ENCODE data around the gene PTPRG.

The PTPRG gene

GRCh38 chr3:62229908-62230307, 668.5 kb downstream of the PTPRG start:
- no peak overlapping the region for H3K4me3 ChIP-seq
- no peak for DNase-seq (ENCODE audit: low spot score)
- TF ChIP-seq CTCF (IDR thresholded peaks at IDR 0.05): no peak

GRCh38 chr3:62233065-62233464, 671.7 kb downstream of the PTPRG start:
- no peak overlapping the region for H3K4me3 ChIP-seq
- no peak overlapping the region for H3K27ac ChIP-seq
- no peak for DNase-seq (ENCODE audit: low spot score)
- TF ChIP-seq CTCF (IDR thresholded peaks at IDR 0.05): no peak

More at GRCh38 chr3:62229908-62230307, 668.5 kb downstream of the PTPRG start:
- H3K27ac ChIP-seq: no peak overlapping the region

GRCh38 chr3:62236016-62236415, 674.6 kb downstream of the PTPRG start:
- Histone ChIP-seq H3K27ac (no peak overlapping the region), H3K4me3 (no peak overlapping the region)
- no peak for DNase-seq (ENCODE audit: low spot score)
- no peak for TF ChIP-seq CTCF (IDR thresholded peaks at IDR 0.05)

GRCh38 chr3:62237286-62237948, 676.0 kb downstream of the PTPRG start:
- no peak for DNase-seq (ENCODE audit: low spot score)
- Histone ChIP-seq H3K4me3 (no peak overlapping the region), H3K27ac (no peak overlapping the region)
- no peak for TF ChIP-seq CTCF (IDR thresholded peaks at IDR 0.05)

- Histone ChIP-seq H3K27ac (no peak overlapping the region), H3K4me3 (no peak overlapping the region)
- no peak for DNase-seq (ENCODE audit: low spot score)
- no peak for TF ChIP-seq CTCF (IDR thresholded peaks at IDR 0.05)
These were observed 676.6 kb downstream of the PTPRG start for GRCh38 chr3:62238003-62238402.

- TF ChIP-seq CTCF (IDR thresholded peaks at IDR 0.05): no peak
- H3K4me3 ChIP-seq: no peak overlapping the region
- H3K27ac ChIP-seq: no peak overlapping the region
- DNase-seq (ENCODE audit: low spot score): no peak
These were observed 677.1 kb downstream of the PTPRG start for GRCh38 chr3:62238431-62238830.

- TF ChIP-seq CTCF (IDR thresholded peaks at IDR 0.05): no peak
- H3K27ac ChIP-seq: no peak overlapping the region
- no peak overlapping the region for H3K4me3 ChIP-seq
- no peak for DNase-seq (ENCODE audit: low spot score)
These were observed 679.9 kb downstream of the PTPRG start for GRCh38 chr3:62241279-62241678.

Data from coronary artery (tissue), 2 donors.